ENCODE data around the gene RBM26. TPM values are rescaled to one million over a fixed set of nuclear protein-coding genes. Genes with fewer than 3 reads are reported as not detected.

RBM26 gene
- total and polyA plus RNA-seq, 2 donors (not counting 1 experiment from before 2014, with no cell fraction given), result 19.9 to 20.3 TPM

- Histone ChIP-seq H3K4me1 (ENCODE audit: control insufficient read depth, extremely low read depth, insufficient read depth, low read length) (no peaks in the 10 kb centered on the region), H3K4me2 (ENCODE audit: extremely low read depth, insufficient read depth, low read length) (no peak overlapping the region), H3K79me2 (ENCODE audit: control insufficient read depth, insufficient read depth, low read length) (no peaks in the 10 kb centered on the region), H3K9me3 (ENCODE audit: control insufficient read depth, insufficient read depth, low read depth, low read length) (no peaks in the 10 kb centered on the region), H3K9ac (ENCODE audit: insufficient read depth, low read length) (no peak overlapping the region), H2AFZ (ENCODE audit: low read length) (no peak overlapping the region), H4K20me1 (ENCODE audit: control insufficient read depth, extremely low read depth, insufficient read depth, low read length) (no peaks in the 10 kb centered on the region), H3K27me3 (ENCODE audit: control insufficient read depth, insufficient read depth, low read length) (no peaks in the 10 kb centered on the region), H3K27ac (ENCODE audit: insufficient read depth, low read length) (no peak overlapping the region), H3K36me3 (ENCODE audit: control insufficient read depth, insufficient read depth, low read length) (no peaks in the 10 kb centered on the region), H3K4me3 (replicated peaks in 1 of 4; ENCODE audit: control extremely low read depth in 1 of 4, insufficient read depth in 1 of 4, low read depth in 3 of 4, low read length in 4 of 4) (no peak overlapping the region)
- peak; percentile 47 to 76 for DNase-seq (ENCODE audit: low read depth in 2 of 2)
- TF ChIP-seq CTCF (conservative IDR thresholded peaks at IDR 0.05 in 1 of 2, IDR thresholded peaks at IDR 0.05 in 1 of 2; ENCODE audit: low read depth in 1 of 2, low read length in 2 of 2), result peak; percentile 59 to 61
- no peak for TF ChIP-seq EZH2 (IDR thresholded peaks at IDR 0.05; ENCODE audit: low read length, missing control alignments)
Measured at GRCh38 chr13:79423801-79424642, 18.0 kb upstream of the RBM26 start.

GRCh38 chr13:79423340-79423739 is 17.3 kb upstream of the RBM26 start:
- H3K36me3 ChIP-seq (ENCODE audit: control insufficient read depth, insufficient read depth, low read length), result no peaks in the 10 kb centered on the region
- H3K9me3 ChIP-seq (ENCODE audit: control insufficient read depth, insufficient read depth, low read depth, low read length), result no peaks in the 10 kb centered on the region
- DNase-seq (ENCODE audit: low read depth in 2 of 2), result no peak
- no peaks in the 10 kb centered on the region for H3K79me2 ChIP-seq (ENCODE audit: control insufficient read depth, insufficient read depth, low read length)
- H3K27me3 ChIP-seq (ENCODE audit: control insufficient read depth, insufficient read depth, low read length), result no peaks in the 10 kb centered on the region
- no peak overlapping the region for H2AFZ ChIP-seq (ENCODE audit: low read length)
- no peak overlapping the region for H3K4me3 ChIP-seq (replicated peaks in 1 of 4; ENCODE audit: control extremely low read depth in 1 of 4, insufficient read depth in 1 of 4, low read depth in 3 of 4, low read length in 4 of 4)
- H3K27ac ChIP-seq (ENCODE audit: insufficient read depth, low read length), result no peak overlapping the region
- no peaks in the 10 kb centered on the region for H4K20me1 ChIP-seq (ENCODE audit: control insufficient read depth, extremely low read depth, insufficient read depth, low read length)
- H3K4me1 ChIP-seq (ENCODE audit: control insufficient read depth, extremely low read depth, insufficient read depth, low read length), result no peaks in the 10 kb centered on the region
- TF ChIP-seq CTCF (conservative IDR thresholded peaks at IDR 0.05 in 1 of 2, IDR thresholded peaks at IDR 0.05 in 1 of 2; ENCODE audit: low read depth in 1 of 2, low read length in 2 of 2) (no peak), EZH2 (IDR thresholded peaks at IDR 0.05; ENCODE audit: low read length, missing control alignments) (no peak)
- H3K4me2 ChIP-seq (ENCODE audit: extremely low read depth, insufficient read depth, low read length), result no peak overlapping the region
- no peak overlapping the region for H3K9ac ChIP-seq (ENCODE audit: insufficient read depth, low read length)

- Histone ChIP-seq H3K4me2 (ENCODE audit: extremely low read depth, insufficient read depth, low read length) (no peak overlapping the region), H3K36me3 (ENCODE audit: control insufficient read depth, insufficient read depth, low read length) (no peaks in the 10 kb centered on the region), H3K4me3 (replicated peaks in 1 of 4; ENCODE audit: control extremely low read depth in 1 of 4, insufficient read depth in 1 of 4, low read depth in 3 of 4, low read length in 4 of 4) (no peak overlapping the region), H3K9ac (ENCODE audit: insufficient read depth, low read length) (no peak overlapping the region), H3K4me1 (ENCODE audit: control insufficient read depth, extremely low read depth, insufficient read depth, low read length) (no peaks in the 10 kb centered on the region), H3K27me3 (ENCODE audit: control insufficient read depth, insufficient read depth, low read length) (no peaks in the 10 kb centered on the region), H3K79me2 (ENCODE audit: control insufficient read depth, insufficient read depth, low read length) (no peaks in the 10 kb centered on the region), H3K9me3 (ENCODE audit: control insufficient read depth, insufficient read depth, low read depth, low read length) (no peaks in the 10 kb centered on the region), H4K20me1 (ENCODE audit: control insufficient read depth, extremely low read depth, insufficient read depth, low read length) (no peaks in the 10 kb centered on the region), H3K27ac (ENCODE audit: insufficient read depth, low read length) (no peak overlapping the region), H2AFZ (ENCODE audit: low read length) (no peak overlapping the region)
- DNase-seq (ENCODE audit: low read depth in 2 of 2), result no peak
- TF ChIP-seq EZH2 (IDR thresholded peaks at IDR 0.05; ENCODE audit: low read length, missing control alignments) (no peak), CTCF (conservative IDR thresholded peaks at IDR 0.05 in 1 of 2, IDR thresholded peaks at IDR 0.05 in 1 of 2; ENCODE audit: low read depth in 1 of 2, low read length in 2 of 2) (no peak)
Measured at GRCh38 chr13:79419365-79419764, 13.3 kb upstream of the RBM26 start.

All from fibroblast of lung (primary cell).